Endothelial cell of umbilical vein (primary cell): ENCODE results near the gene PPP1R15B. TPM values are rescaled to one million over a fixed set of nuclear protein-coding genes. Genes with fewer than 3 reads are reported as not detected.

Source experiments
- BruUV-seq: library from RNA; stranded (reverse); fragments of 400-500 nt; replicated peaks from 2 replicates; lab custom pipeline; 2021; lab: Mats Ljungman, UMichigan
- CTCF ChIA-PET: fragments of 300-600, 350-600 bp; sonication (Branson Sonifier 250); formaldehyde crosslinking; loops from one replicate; lab custom pipeline; 2021; ENCODE audit warnings: antibody characterized with exemption, inconsistent platforms; lab: Charles Lee
- POLR2A ChIA-PET: fragments of 300-600, 350-600 bp; sonication (Branson Sonifier 250); formaldehyde crosslinking; loops from one replicate; lab custom pipeline; 2021; ENCODE audit warnings: antibody characterized with exemption, inconsistent platforms; lab: Charles Lee
- DNase-seq: peaks from one replicate; pipeline ENCODE4 v3.0.0-alpha.2; 2011; ENCODE audit warnings: low read depth, low spot score
- FAIRE-seq: peaks from 2 replicates; lab custom pipeline; 2011; peaks lifted over from hg19 to GRCh38; lab: Jason Lieb, UNC
- H2AFZ ChIP-seq: 2 replicates; pipeline ENCODE4 v1.6.0; 2012; ENCODE audit warnings: low read depth, low read length, control low read depth, inconsistent platforms
- H3K27ac ChIP-seq: 2 replicates; pipeline ENCODE4 v1.5.1; 2011; ENCODE audit warnings: low read depth, mild to moderate bottlenecking, control low read depth, low read length, moderate library complexity; ENCODE audit not compliant: insufficient read depth
- H3K27me3 ChIP-seq, 2 experiments: 2 replicates each; pipeline versions ENCODE4 v1.6.0 to v1.6.1; 2011; ENCODE audit warnings: low read length in 2 of 2, mixed read lengths in 1 of 2; ENCODE audit not compliant: control insufficient read depth in 2 of 2, insufficient read depth in 2 of 2
- H3K36me3 ChIP-seq, 2 experiments: 2 replicates in 1 of 2; 3 replicates in 1 of 2; pipeline ENCODE4 v1.5.1; 2011; ENCODE audit warnings: low read length in 2 of 2, mild to moderate bottlenecking in 1 of 2, moderate library complexity in 1 of 2; ENCODE audit not compliant: control insufficient read depth in 2 of 2, insufficient read depth in 2 of 2; ENCODE audit errors: extremely low read depth in 1 of 2
- H3K4me1 ChIP-seq: 3 replicates; pipeline ENCODE4 v1.5.1; 2011; ENCODE audit warnings: mild to moderate bottlenecking, low read length; ENCODE audit not compliant: control insufficient read depth, insufficient read depth; ENCODE audit errors: extremely low read depth
- H3K4me2 ChIP-seq: 2 replicates; pipeline ENCODE4 v1.6.1; 2011; ENCODE audit warnings: low read length, control low read depth, mixed read lengths; ENCODE audit not compliant: insufficient read depth
- H3K4me3 ChIP-seq, 3 experiments: fragments of 200-600 bp in 1 of 3; sonication (generic), shearing (Covaris generic) in 1 of 3; replicated peaks in 1 of 3; 2 replicates each; pipeline ENCODE4 v1.5.1; 2011 to 2016; ENCODE audit warnings: control low read depth in 3 of 3, low read length in 3 of 3, mild to moderate bottlenecking in 2 of 3, inconsistent platforms in 1 of 3, low read depth in 1 of 3, moderate library complexity in 1 of 3; ENCODE audit not compliant: insufficient read depth in 1 of 3
- H3K79me2 ChIP-seq: 2 replicates; pipeline ENCODE4 v1.6.0; 2012; ENCODE audit warnings: low read length, inconsistent platforms; ENCODE audit not compliant: control insufficient read depth, insufficient read depth
- H3K9ac ChIP-seq: replicated peaks from 2 replicates; pipeline ENCODE3; 2011; ENCODE audit warnings: low read length, control low read depth; ENCODE audit not compliant: insufficient read depth; ENCODE audit errors: extremely low read depth
- H3K9me1 ChIP-seq: replicated peaks from 3 replicates; pipeline ENCODE4 v1.6.0; 2011; ENCODE audit warnings: mild to moderate bottlenecking, low read length; ENCODE audit not compliant: control insufficient read depth, insufficient read depth; ENCODE audit errors: extremely low read depth
- H3K9me3 ChIP-seq: replicated peaks from 2 replicates; pipeline ENCODE4 v1.5.1; 2012; ENCODE audit warnings: low read length, inconsistent platforms; ENCODE audit not compliant: control insufficient read depth, insufficient read depth
- H4K20me1 ChIP-seq: replicated peaks from 2 replicates; pipeline ENCODE3; 2011; ENCODE audit warnings: mild to moderate bottlenecking, low read length; ENCODE audit not compliant: control insufficient read depth, insufficient read depth; ENCODE audit errors: extremely low read depth
- EZH2 ChIP-seq: IDR thresholded peaks from 2 replicates; pipeline ENCODE4 v1.6.1; 2012; ENCODE audit warnings: borderline replicate concordance, low read depth, mild to moderate bottlenecking, moderate library complexity, low read length, inconsistent platforms; ENCODE audit not compliant: severe bottlenecking
- FOS ChIP-seq: IDR thresholded peaks from 2 replicates; pipeline ENCODE4 v1.6.1; 2011; ENCODE audit warnings: mild to moderate bottlenecking, low read length, moderate library complexity, borderline replicate concordance; ENCODE audit not compliant: insufficient read depth
- GATA2 ChIP-seq: IDR thresholded peaks from 2 replicates; pipeline ENCODE4 v1.7.0; 2011; ENCODE audit warnings: low read depth, mild to moderate bottlenecking, moderate library complexity, mixed read lengths, low read length; ENCODE audit not compliant: insufficient read length, insufficient read depth
- JUN ChIP-seq: IDR thresholded peaks from 2 replicates; pipeline ENCODE4 v1.6.1; 2011; ENCODE audit warnings: borderline replicate concordance, low read depth; ENCODE audit not compliant: insufficient read length, insufficient read depth
- MYC ChIP-seq: IDR thresholded peaks from one replicate; pipeline ENCODE4 v1.6.1; 2011; ENCODE audit warnings: mild to moderate bottlenecking, low read depth, low read length
- POLR2A ChIP-seq: IDR thresholded peaks from 2 replicates; pipeline ENCODE4 v1.6.1; 2012; ENCODE audit warnings: low read depth, mild to moderate bottlenecking, control low read depth, low read length
- POLR2AphosphoS5 ChIP-seq: IDR thresholded peaks from 2 replicates; pipeline ENCODE4 v1.6.1; 2012; ENCODE audit warnings: low read depth, mild to moderate bottlenecking, control low read depth, low read length, moderate library complexity; ENCODE audit not compliant: insufficient read depth
- dilution Hi-C: fragments of 300-500 bp; cut with MboI; formaldehyde crosslinking; loops from one replicate; pipeline ENCODE4 v1.15.0; 2019; ENCODE audit warnings: low sequenced_read_pairs; ENCODE audit not compliant: extremely low pct_ligation_motif_present
- intact Hi-C: fragments of 100-400 bp; cut with micrococcal nuclease; formaldehyde crosslinking; loops from one replicate; pipeline ENCODE4 v1.10.0; 2022
- polyA plus RNA-seq, 4 experiments: library from polyadenylated mRNA; depleted of rRNA in 3 of 4; stranded (reverse) in 3 of 4; unstranded in 1 of 4; fragments of >200 nt; gene quantifications; 2 replicates each; pipeline versions ENCODE4 v1.2.1 to v1.2.3, GENCODE V29; 2011 to 2012; ENCODE audit warnings: missing spikeins in 1 of 4
- total RNA-seq: library from RNA; stranded (reverse); gene quantifications from 2 replicates; pipeline ENCODE4 v1.2.3, GENCODE V29; 2021
- TF ChIP-seq, protein P1 (sequence below): IDR thresholded peaks from 2 replicates; pipeline ENCODE4 v1.6.1; 2011; ENCODE audit not compliant: insufficient read depth, insufficient read length
- TF ChIP-seq, protein P2 (sequence below), 2 donors: IDR thresholded peaks; 1 replicate in 1 of 2; 2 replicates in 1 of 2; pipeline ENCODE4 v1.5.1; 2011; ENCODE audit warnings: low read length in 2 of 2, mild to moderate bottlenecking in 2 of 2, moderate library complexity in 2 of 2, control low read depth in 1 of 2, inconsistent platforms in 1 of 2, low read depth in 1 of 2; ENCODE audit not compliant: insufficient read depth in 1 of 2; ENCODE audit errors: extremely low read depth in 1 of 2

Gene PPP1R15B
- total and polyA plus RNA-seq, 2 donors (not counting 3 experiments of a cell fraction or from before 2014, with no cell fraction given), result 16.8 to 39.8 TPM

DNA sequence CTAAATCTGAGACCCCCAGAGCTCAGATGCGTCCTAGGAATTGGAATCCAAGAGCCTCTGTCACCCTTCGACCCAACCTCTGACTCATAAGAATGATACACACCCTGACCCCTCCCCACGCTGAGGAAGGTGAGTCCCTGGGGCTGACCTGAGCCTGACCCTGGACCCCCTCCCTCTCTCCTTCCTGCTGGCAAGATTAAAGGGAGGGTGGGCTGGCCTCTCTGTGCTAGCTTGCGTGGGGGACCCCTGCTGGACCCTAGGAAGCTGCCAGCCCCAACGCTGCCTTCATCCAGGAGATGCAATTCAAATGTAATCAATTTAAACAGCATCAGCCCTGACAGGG, 52.5 kb downstream of the PPP1R15B start:
- no peak for FAIRE-seq
- no peak overlapping the region for H3K4me3 ChIP-seq
- CTCF ChIA-PET, result interaction anchor here (0.6 to 9.5 kb wide), 12 partner anchors 19 to 269 kb away, joined by 3 to 318 read pairs (median 10); partner anchors contain the start of genes GOLT1A and REN
- POLR2A ChIA-PET, result interaction anchor here (3.0 kb wide), 1 partner anchor 101 kb away, joined by 8 read pairs; no protein-coding TSS in a partner anchor
- no TSS peak for BruUV-seq
- TF ChIP-seq POLR2AphosphoS5 (no peak), POLR2A (no peak), FOS (no peak), EZH2 (no peak), GATA2 (no peak), MYC (no peak), JUN (no peak)
- TF ChIP-seq, protein P1, sequence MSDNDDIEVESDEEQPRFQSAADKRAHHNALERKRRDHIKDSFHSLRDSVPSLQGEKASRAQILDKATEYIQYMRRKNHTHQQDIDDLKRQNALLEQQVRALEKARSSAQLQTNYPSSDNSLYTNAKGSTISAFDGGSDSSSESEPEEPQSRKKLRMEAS, result no peak
- TF ChIP-seq, protein P2, sequence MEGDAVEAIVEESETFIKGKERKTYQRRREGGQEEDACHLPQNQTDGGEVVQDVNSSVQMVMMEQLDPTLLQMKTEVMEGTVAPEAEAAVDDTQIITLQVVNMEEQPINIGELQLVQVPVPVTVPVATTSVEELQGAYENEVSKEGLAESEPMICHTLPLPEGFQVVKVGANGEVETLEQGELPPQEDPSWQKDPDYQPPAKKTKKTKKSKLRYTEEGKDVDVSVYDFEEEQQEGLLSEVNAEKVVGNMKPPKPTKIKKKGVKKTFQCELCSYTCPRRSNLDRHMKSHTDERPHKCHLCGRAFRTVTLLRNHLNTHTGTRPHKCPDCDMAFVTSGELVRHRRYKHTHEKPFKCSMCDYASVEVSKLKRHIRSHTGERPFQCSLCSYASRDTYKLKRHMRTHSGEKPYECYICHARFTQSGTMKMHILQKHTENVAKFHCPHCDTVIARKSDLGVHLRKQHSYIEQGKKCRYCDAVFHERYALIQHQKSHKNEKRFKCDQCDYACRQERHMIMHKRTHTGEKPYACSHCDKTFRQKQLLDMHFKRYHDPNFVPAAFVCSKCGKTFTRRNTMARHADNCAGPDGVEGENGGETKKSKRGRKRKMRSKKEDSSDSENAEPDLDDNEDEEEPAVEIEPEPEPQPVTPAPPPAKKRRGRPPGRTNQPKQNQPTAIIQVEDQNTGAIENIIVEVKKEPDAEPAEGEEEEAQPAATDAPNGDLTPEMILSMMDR (IDR thresholded peaks at IDR 0.05; ENCODE audit: extremely low read depth in 1 of 2, insufficient read depth in 1 of 2, low read depth in 1 of 2, low read length in 2 of 2), result no peak
- no peaks in the 10 kb centered on the region for H3K27me3 ChIP-seq
- H3K9me1 ChIP-seq, result no peaks in the 10 kb centered on the region
- no peak for DNase-seq
- no peaks in the 10 kb centered on the region for H3K79me2 ChIP-seq
- H2AFZ ChIP-seq, result no peak overlapping the region
- dilution Hi-C loops (no loop called here), intact Hi-C loops (no loop called here)
- H3K4me1 ChIP-seq, result peaks cover 55% of the 10 kb centered on the region
- no peaks in the 10 kb centered on the region for H3K36me3 ChIP-seq
- no peaks in the 10 kb centered on the region for H4K20me1 ChIP-seq
- no peak overlapping the region for H3K4me2 ChIP-seq
- no peak overlapping the region for H3K9ac ChIP-seq
- H3K27ac ChIP-seq, result no peak overlapping the region
- H3K9me3 ChIP-seq, result no peaks in the 10 kb centered on the region
